ENCODE results near the gene GCK. TPM values are rescaled to one million over a fixed set of nuclear protein-coding genes. Genes with fewer than 3 reads are reported as not detected.

GCK gene
- total and polyA plus RNA-seq, 5 donors: 7.4 to 17.4 (median 12.8) TPM

GRCh38 chr7:44230286-44230685, 41.0 kb upstream of the GCK start:
- Histone ChIP-seq H3K27ac (ENCODE audit: low read length) (no peak overlapping the region), H3K9me3 (ENCODE audit: control insufficient read depth, low read length) (no peaks in the 10 kb centered on the region), H3K4me1 (ENCODE audit: control insufficient read depth, insufficient read depth, low read length) (no peaks in the 10 kb centered on the region), H3K27me3 (ENCODE audit: control insufficient read depth, insufficient read depth) (no peaks in the 10 kb centered on the region), H3K4me3 (ENCODE audit: low read length) (no peak overlapping the region)
- intact Hi-C loops (cut with DNase I): loop anchor here in 1 of 4 donors (10.0 kb wide), 1 partner anchor 245 kb away; no protein-coding TSS in a partner anchor
- DNase-seq (peak in 2 of 3 donors; percentile 18), ATAC-seq (no peak)
- WGBS: 83% methylated on average over 7 of the region's 7 CpGs

- Histone ChIP-seq H3K4me3 (ENCODE audit: low read length) (no peak overlapping the region), H3K9me3 (ENCODE audit: control insufficient read depth, low read length) (no peaks in the 10 kb centered on the region), H3K27ac (ENCODE audit: low read length) (no peak overlapping the region), H3K27me3 (ENCODE audit: control insufficient read depth, insufficient read depth) (no peaks in the 10 kb centered on the region), H3K4me1 (ENCODE audit: control insufficient read depth, insufficient read depth, low read length) (no peaks in the 10 kb centered on the region)
- 75% methylated on average over 11 of the region's 11 CpGs for WGBS
- no peak for ATAC-seq
- intact Hi-C loops (cut with DNase I): loop anchor here in 1 of 4 donors (10.0 kb wide), 1 partner anchor 245 kb away; no protein-coding TSS in a partner anchor
- DNase-seq: peak in 2 of 3 donors; percentile 46 to 48
Observed at GRCh38 chr7:44229546-44230105, 40.4 kb upstream of the GCK start.

DNA sequence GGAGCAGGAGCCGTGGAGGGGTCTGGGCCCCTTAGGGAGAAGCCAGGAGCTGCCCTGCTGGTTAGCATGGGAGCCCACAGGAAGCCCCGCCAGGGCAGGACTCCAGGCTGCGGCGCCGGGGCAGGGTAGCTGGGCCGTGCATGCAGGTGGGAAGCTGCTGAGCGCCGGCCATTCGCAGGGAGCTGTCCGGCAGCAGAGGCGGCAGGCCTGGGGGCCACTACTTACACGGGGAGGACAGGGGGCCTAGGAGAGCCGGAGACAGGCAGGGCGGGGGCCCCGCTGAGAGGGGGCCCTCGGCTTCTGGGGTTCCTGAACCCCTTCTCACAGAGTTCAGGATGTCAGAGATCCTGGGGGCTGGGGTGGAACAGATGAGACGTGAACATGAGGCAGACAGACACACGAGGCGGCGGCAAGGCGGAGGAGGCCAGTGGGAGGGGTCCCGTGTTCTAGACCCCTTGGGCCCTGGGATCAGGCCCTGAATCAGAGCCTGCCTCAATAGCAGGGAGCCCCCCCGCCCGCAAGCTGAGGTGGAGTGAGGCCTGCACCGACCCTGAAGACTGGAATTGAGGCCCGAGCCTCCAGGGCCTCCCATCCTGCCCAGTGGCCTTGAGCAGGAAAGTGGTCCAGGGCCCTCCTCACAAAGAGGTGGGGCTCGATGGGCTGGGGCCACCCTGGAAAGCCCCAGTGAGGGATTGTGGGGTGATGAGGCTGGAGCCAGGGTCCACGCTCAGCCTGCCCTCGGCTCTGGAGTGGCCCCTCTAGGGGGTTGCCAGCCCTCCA, 39.5 kb upstream of the GCK start:
- no peaks in the 10 kb centered on the region for H3K27me3 ChIP-seq (ENCODE audit: control insufficient read depth, insufficient read depth)
- H3K4me3 ChIP-seq (ENCODE audit: low read length): no peak overlapping the region
- 81% methylated on average over 29 of the region's 29 CpGs for WGBS
- no peak overlapping the region for H3K27ac ChIP-seq (ENCODE audit: low read length)
- DNase-seq: peak in 1 of 3 donors; percentile 33
- H3K9me3 ChIP-seq (ENCODE audit: control insufficient read depth, low read length): no peaks in the 10 kb centered on the region
- H3K4me1 ChIP-seq (ENCODE audit: control insufficient read depth, insufficient read depth, low read length): no peaks in the 10 kb centered on the region
- intact Hi-C loops (cut with DNase I): no loop called here
- no peak for ATAC-seq

DNA sequence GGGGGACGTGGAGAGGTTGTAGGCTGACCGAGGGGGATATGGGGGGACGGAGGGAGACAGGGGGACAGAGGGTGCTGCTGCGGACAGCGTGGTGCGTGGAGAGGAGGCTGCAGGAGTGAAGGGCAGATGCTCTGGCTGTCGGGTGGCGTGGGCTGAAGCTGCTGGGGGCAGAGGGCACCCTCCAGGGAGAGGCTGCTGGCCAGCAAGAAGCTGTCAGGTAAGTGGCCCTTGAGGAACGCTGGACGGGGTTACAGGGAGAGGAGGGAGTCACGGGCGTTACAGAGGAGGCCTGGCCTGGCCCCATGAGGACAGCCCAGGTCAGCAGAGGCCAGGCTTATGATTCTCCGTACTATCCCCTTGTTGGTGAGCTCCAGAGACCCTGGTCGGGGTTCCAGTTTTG, 38.7 kb upstream of the GCK start:
- Histone ChIP-seq H3K9me3 (ENCODE audit: control insufficient read depth, low read length) (no peaks in the 10 kb centered on the region), H3K4me1 (ENCODE audit: control insufficient read depth, insufficient read depth, low read length) (no peaks in the 10 kb centered on the region), H3K4me3 (ENCODE audit: low read length) (no peak overlapping the region), H3K27me3 (ENCODE audit: control insufficient read depth, insufficient read depth) (no peaks in the 10 kb centered on the region), H3K27ac (ENCODE audit: low read length) (no peak overlapping the region)
- WGBS: 74% methylated on average over 14 of the region's 14 CpGs
- intact Hi-C loops (cut with DNase I): no loop called here
- no peak for ATAC-seq
- peak in 2 of 3 donors; percentile 6 to 17 for DNase-seq

DNA sequence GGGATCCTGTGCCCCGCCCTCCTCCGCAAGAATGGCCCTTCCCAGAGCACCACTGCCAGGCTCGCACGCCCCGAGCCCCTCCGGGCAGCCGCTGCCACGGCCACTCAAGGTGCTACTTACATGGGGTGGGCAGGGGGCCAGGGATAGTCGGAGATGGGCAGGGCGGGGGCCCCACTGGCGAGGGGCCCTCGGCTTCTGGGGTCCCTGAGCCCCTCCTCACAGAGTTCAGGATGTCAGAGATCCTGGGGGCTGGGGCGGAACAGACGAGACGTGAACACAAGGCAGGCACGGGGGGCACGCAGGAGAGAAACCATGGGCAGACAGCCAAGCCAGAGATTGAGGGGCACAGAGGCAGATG, 37.1 kb upstream of the GCK start:
- H3K4me3 ChIP-seq (ENCODE audit: low read length): no peak overlapping the region
- peak in 2 of 3 donors; percentile 12 to 58 for DNase-seq
- intact Hi-C loops (cut with DNase I): no loop called here
- no peaks in the 10 kb centered on the region for H3K4me1 ChIP-seq (ENCODE audit: control insufficient read depth, insufficient read depth, low read length)
- ATAC-seq: no peak
- H3K27ac ChIP-seq (ENCODE audit: low read length): no peak overlapping the region
- 63% methylated on average over 17 of the region's 17 CpGs for WGBS
- H3K27me3 ChIP-seq (ENCODE audit: control insufficient read depth, insufficient read depth): no peaks in the 10 kb centered on the region
- H3K9me3 ChIP-seq (ENCODE audit: control insufficient read depth, low read length): no peaks in the 10 kb centered on the region

GRCh38 chr7:44225566-44226395, 36.5 kb upstream of the GCK start:
- DNase-seq (peak in 2 of 3 donors; percentile 8 to 27), ATAC-seq (no peak)
- WGBS: 67% methylated on average over 26 of the region's 26 CpGs
- H3K4me1 ChIP-seq (ENCODE audit: control insufficient read depth, insufficient read depth, low read length): no peaks in the 10 kb centered on the region
- no peak overlapping the region for H3K27ac ChIP-seq (ENCODE audit: low read length)
- H3K4me3 ChIP-seq (ENCODE audit: low read length): no peak overlapping the region
- H3K27me3 ChIP-seq (ENCODE audit: control insufficient read depth, insufficient read depth): no peaks in the 10 kb centered on the region
- no peaks in the 10 kb centered on the region for H3K9me3 ChIP-seq (ENCODE audit: control insufficient read depth, low read length)
- intact Hi-C loops (cut with DNase I): no loop called here

DNA sequence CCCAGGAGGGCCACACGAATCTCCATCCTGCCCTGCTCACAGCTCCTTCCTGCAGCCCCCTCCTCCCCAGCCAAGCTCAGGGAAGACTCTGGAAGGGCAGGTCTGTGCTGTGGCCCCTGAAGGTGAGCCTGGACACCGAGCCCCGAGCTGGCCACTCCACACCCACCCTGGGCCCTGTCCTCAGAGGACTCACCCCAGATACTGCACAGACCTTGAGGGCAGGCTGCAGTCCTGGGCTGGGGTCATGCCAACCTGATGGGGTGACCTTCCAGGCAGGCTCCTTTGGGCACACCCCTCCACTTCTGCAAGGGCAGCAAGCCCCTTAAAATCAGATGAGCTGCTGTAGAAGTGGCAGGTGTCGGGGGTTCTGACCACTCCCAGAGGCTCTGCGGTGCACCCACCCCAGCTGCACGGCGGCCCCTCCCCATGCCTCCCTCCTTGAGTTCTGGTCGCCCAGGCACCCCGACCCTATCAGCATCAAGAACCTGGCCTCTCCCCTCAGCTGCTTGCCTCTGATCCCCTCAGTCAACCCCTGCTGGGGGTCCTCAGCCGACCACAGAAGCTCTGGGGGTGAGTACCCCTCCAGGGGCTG, 35.8 kb upstream of the GCK start:
- DNase-seq (peak; percentile 2 to 35 (median 17)), ATAC-seq (no peak)
- Histone ChIP-seq H3K27ac (ENCODE audit: low read length) (no peak overlapping the region), H3K27me3 (ENCODE audit: control insufficient read depth, insufficient read depth) (no peaks in the 10 kb centered on the region), H3K9me3 (ENCODE audit: control insufficient read depth, low read length) (no peaks in the 10 kb centered on the region), H3K4me1 (ENCODE audit: control insufficient read depth, insufficient read depth, low read length) (no peaks in the 10 kb centered on the region), H3K4me3 (ENCODE audit: low read length) (no peak overlapping the region)
- intact Hi-C loops (cut with DNase I): no loop called here
- 63% methylated on average over 10 of the region's 10 CpGs for WGBS

DNA sequence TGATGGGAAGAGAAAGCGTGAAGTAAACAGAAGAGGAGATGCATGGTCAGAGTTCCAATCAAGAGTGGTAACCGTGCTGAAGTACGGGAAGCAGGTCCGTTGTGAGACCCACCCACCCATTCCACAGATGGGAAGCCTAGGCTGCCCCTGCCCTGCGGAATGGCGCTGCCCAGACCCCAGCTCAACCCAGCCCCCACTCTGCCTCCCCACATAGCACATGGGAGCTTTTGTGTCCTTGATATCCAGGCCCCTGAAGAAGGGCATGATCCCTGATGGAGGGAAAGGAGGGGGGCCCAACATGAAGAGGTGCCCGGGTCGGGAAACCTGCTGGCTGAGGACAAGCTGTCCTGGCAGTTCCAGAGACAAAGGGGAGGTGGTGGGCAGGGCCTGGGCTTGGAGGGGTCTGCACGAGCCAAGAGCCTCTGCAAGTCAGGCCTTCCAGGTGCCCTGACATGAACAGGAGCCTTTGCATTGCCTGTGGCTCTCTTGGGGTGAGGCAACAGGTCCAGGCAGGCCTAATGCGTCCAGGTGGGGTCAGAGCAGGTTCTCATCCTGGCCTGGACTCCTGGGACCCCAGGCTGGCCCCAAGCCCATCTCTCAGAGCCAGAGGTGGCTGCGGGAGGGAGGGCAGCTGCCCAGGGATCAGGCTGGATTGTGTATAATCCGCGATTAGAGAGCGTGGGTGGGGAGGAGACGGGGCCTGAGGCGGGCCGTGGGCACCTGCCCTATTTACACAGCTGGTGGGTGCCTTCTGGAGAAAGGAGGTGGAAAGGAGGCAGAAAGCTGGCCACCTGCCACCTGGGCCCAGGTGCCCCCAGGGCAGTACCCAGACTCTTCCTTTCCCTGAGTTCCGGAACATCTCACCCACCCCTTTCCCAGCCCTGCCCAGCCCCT, 35.1 kb upstream of the GCK start:
- H3K27ac ChIP-seq (ENCODE audit: low read length): no peak overlapping the region
- 70% methylated on average over 18 of the region's 18 CpGs for WGBS
- ATAC-seq: no peak
- no peak overlapping the region for H3K4me3 ChIP-seq (ENCODE audit: low read length)
- H3K27me3 ChIP-seq (ENCODE audit: control insufficient read depth, insufficient read depth): no peaks in the 10 kb centered on the region
- H3K4me1 ChIP-seq (ENCODE audit: control insufficient read depth, insufficient read depth, low read length): no peaks in the 10 kb centered on the region
- DNase-seq: peak in 2 of 3 donors; percentile 7 to 20
- H3K9me3 ChIP-seq (ENCODE audit: control insufficient read depth, low read length): no peaks in the 10 kb centered on the region
- intact Hi-C loops (cut with DNase I): no loop called here

DNA sequence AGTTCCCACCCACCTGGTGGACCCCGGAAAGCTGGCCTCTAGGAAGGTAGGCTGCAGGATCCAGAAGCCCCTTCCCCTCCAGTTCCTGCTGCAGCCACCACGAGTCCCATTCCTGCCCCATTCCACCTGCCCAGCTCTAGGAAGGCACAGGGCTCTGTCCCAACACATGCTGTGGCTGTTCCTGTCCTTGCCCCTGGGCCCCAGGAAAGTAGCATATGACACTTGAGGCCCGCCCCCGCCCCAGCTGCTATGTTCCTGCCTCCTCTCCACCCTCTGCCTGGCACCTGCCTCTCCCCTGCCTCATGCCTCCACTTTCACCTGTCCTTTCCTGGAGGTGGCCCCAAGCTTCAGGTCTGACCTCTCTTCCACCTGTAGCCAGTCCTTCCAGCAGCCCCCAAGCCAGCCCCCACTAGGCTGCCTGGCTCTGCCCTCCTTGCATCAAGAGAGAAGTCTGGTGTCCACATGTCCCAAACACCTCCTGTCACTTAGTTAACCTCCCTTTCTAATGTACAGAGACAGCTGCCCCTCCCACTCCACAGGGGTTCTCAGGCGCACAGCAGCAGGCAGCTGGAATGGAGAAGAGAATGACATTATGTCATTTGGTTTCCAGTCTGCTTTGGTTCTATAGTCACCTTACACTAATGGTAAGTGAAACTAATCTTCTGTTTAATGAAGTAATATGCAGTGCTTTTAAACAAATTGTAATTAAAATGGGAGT, 34.3 kb upstream of the GCK start:
- intact Hi-C loops (cut with DNase I): no loop called here
- WGBS: 60% methylated on average over 5 of the region's 5 CpGs
- Histone ChIP-seq H3K9me3 (ENCODE audit: control insufficient read depth, low read length) (no peaks in the 10 kb centered on the region), H3K27ac (ENCODE audit: low read length) (no peak overlapping the region), H3K4me3 (ENCODE audit: low read length) (no peak overlapping the region), H3K27me3 (ENCODE audit: control insufficient read depth, insufficient read depth) (no peaks in the 10 kb centered on the region), H3K4me1 (ENCODE audit: control insufficient read depth, insufficient read depth, low read length) (no peaks in the 10 kb centered on the region)
- DNase-seq: peak in 1 of 3 donors; percentile 16
- no peak for ATAC-seq

Data from right cardiac atrium (tissue), 5 donors.